GM19372 (cell line): ENCODE data around the gene CEP72.

Experiments used
- ATAC-seq: cut with Tn5 transposase; IDR thresholded peaks from one replicate; pipeline ENCODE4 v1.9.1; 2021; ENCODE audit warnings: mild to moderate bottlenecking, low read depth, moderate library complexity; ENCODE audit not compliant: unreplicated experiment

The CEP72 gene

GRCh38 chr5:666816-667498 lies 54.8 kb downstream of the CEP72 start:
- no peak for ATAC-seq

- ATAC-seq, result no peak
These were observed 56.3 kb downstream of the CEP72 start for GRCh38 chr5:668283-668995.

- ATAC-seq, result no peak
These were observed 57.1 kb downstream of the CEP72 start for GRCh38 chr5:669111-669841.

- ATAC-seq, result no peak
These were observed 57.8 kb downstream of the CEP72 start for GRCh38 chr5:669842-670395.

- ATAC-seq, result no peak
These were observed 58.5 kb downstream of the CEP72 start for GRCh38 chr5:670396-671270.

- peak; percentile 67 for ATAC-seq
These were observed 59.6 kb downstream of the CEP72 start for GRCh38 chr5:671459-672328.

GRCh38 chr5:672329-673160 lies 60.4 kb downstream of the CEP72 start:
- no peak for ATAC-seq

GRCh38 chr5:673161-673830 lies 61.2 kb downstream of the CEP72 start:
- no peak for ATAC-seq

- no peak for ATAC-seq
These were observed 61.9 kb downstream of the CEP72 start for GRCh38 chr5:673831-674629.

GRCh38 chr5:674630-675011 lies 62.5 kb downstream of the CEP72 start:
- no peak for ATAC-seq

GRCh38 chr5:675111-675870 lies 63.2 kb downstream of the CEP72 start:
- no peak for ATAC-seq

- no peak for ATAC-seq
These were observed 63.9 kb downstream of the CEP72 start for GRCh38 chr5:675871-676698.

GRCh38 chr5:676699-677076 lies 64.5 kb downstream of the CEP72 start:
- no peak for ATAC-seq

- no peak for ATAC-seq
These were observed 65.3 kb downstream of the CEP72 start for GRCh38 chr5:677131-678101.
